GM12865 (cell line): Measurements from ENCODE around the gene GRK1.

Experiments used
- DNase-seq: peaks from one replicate; pipeline ENCODE4 v3.0.0; 2010; ENCODE audit warnings: low read depth
- H3K4me3 ChIP-seq: 2 replicates; pipeline ENCODE4 v1.5.1; 2011; ENCODE audit warnings: mild to moderate bottlenecking, low read depth, low read length, control low read depth
- TF ChIP-seq, protein P1 (sequence below): IDR thresholded peaks from 2 replicates; pipeline ENCODE4 v1.5.1; 2011; ENCODE audit warnings: low read length, control low read depth, low read depth, inconsistent platforms; ENCODE audit not compliant: insufficient read depth; ENCODE audit errors: missing control alignments

GRK1 gene

DNA sequence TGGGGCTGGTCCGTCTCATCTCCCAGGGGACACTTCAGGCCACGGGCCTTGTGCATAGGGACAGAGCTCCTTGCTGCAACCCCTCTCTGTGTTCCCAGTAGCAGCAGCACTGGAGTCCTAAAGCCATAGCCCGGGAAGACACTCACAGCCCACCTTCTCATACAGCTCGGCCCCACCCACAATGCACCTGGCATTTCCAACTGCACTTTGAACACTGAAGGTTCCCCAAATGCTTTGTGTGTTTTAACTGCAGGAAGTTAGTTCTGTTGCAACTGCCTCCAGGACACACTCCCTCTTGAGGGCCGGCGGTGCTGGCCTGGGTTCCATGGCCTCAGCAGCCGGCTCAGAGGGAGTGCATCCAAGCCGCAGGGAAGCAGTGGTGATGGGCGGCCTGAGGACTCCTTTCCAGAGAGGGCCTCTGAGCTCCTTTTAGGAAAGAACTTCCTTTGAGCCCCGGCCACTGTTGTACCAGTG lies 69.3 kb downstream of the GRK1 start:
- no peak for DNase-seq
- H3K4me3 ChIP-seq: no peak overlapping the region
- TF ChIP-seq, protein P1, sequence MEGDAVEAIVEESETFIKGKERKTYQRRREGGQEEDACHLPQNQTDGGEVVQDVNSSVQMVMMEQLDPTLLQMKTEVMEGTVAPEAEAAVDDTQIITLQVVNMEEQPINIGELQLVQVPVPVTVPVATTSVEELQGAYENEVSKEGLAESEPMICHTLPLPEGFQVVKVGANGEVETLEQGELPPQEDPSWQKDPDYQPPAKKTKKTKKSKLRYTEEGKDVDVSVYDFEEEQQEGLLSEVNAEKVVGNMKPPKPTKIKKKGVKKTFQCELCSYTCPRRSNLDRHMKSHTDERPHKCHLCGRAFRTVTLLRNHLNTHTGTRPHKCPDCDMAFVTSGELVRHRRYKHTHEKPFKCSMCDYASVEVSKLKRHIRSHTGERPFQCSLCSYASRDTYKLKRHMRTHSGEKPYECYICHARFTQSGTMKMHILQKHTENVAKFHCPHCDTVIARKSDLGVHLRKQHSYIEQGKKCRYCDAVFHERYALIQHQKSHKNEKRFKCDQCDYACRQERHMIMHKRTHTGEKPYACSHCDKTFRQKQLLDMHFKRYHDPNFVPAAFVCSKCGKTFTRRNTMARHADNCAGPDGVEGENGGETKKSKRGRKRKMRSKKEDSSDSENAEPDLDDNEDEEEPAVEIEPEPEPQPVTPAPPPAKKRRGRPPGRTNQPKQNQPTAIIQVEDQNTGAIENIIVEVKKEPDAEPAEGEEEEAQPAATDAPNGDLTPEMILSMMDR: no peak

DNA sequence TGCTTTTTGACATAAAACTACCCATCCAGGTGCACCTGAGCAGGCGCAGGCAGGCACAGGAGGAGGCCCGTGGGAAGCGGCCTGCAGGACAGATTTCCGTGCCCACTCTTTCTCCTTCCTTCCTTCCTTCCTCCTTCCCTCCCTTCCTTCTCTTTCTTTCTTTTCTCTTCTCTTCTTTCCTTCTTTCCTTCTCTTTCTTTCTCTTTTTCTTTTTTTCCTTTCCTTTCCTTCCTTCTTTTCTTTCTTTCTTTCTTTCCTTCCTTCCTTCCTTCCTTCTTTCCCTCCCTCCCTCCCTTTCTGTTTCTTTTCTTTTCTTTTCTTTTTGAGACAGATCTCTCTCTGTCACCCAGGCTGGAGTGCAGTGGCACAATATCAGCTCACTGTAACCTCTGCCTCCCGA lies 70.8 kb downstream of the GRK1 start:
- DNase-seq: no peak
- H3K4me3 ChIP-seq: no peak overlapping the region
- TF ChIP-seq, protein P1: no peak

DNA sequence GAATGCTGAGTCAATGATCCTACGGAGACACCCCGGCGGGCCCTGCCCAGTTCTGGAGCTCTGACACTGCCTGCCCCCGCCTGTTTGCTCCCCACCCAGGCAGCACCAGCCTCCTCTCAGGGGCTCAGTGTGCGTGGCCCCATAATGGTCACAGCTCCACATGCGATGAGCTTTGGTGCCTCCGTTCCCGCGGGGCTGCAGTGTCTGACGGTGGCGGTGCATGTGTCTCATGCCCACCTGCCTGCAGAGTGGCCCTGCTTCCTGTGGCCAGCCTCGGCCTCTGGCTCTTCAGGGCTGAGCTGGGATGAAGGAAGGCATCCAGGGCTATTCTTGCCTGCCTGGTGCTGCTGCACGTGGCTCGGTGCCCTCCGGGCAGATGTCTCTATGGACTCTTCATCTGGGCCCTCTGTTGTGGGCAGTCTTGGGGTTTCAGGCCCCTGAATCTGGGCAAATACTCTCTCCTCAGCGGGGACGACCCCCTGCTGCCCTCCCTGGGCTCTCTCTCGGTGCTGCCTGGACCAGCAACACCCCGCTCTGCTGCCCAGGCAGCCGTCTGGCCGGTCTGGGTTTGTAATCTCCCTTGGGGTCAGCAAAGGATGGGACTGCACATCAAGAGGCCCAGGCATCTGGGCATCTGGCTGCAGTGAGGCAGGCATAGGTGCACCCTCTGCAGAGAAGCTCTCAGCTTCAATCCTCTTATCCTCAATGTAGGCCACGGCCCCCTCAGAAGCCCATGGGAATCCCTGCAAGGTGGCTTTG lies 72.7 kb downstream of the GRK1 start:
- no peak overlapping the region for H3K4me3 ChIP-seq
- TF ChIP-seq, protein P1: no peak
- no peak for DNase-seq

DNA sequence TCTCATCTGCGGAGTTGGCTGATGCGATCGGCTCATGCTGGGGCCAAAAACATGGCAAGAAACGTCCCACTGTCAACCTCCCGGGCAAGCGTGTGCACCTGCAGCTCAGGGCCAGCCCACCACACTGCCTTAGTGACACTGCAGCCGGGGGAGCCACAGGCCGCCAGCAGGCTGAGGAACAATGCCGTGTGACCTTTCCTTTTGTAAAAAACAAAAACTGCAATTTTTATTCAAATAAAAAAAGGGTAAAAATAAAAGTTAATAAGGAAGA lies 73.2 kb downstream of the GRK1 start:
- no peak overlapping the region for H3K4me3 ChIP-seq
- TF ChIP-seq, protein P1: no peak
- no peak for DNase-seq

DNA sequence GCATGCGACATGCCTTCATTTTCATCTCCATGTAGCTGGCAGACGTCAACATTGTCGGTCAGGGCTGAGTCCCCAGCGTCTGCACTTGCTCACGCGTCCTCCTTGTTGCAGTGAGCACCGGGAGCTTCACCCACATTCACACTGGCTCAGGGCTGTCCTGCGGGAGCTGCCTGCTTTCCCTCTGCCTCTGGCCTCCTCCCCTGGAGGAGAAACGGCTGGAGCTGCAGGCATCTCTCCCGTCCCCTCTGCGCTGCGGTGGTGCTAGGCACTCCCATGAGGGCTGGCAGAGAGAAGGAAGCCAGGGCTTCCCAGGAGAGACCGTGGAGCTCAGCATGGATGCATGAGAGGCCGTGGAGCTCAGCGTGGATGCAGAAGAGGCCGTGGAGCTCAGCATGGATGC lies 73.6 kb downstream of the GRK1 start:
- H3K4me3 ChIP-seq: no peak overlapping the region
- TF ChIP-seq, protein P1: no peak
- DNase-seq: no peak

DNA sequence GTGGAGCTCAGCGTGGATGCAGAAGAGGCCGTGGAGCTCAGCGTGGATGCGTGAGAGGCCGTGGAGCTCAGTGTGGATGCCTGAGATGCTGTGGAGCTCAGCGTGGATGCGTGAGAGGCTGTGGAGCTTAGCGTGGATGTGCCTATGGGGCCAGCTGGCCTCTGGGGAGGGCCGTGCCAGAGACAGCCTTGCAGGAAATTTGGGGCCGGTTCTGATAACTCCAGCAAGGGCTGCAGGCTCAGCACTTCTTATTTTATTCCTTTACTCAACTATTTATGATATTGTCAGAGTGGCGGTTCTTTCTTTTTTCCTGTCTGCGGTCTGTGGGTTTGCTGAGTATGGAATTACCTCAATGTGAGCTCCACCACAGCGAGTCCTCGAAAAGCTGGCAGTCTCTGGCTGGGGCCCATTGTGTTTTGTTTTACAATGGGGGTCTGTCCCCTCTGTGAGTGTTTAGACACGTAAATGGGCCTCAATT lies 74.2 kb downstream of the GRK1 start:
- no peak for DNase-seq

More for the DNA sequence above, 74.2 kb downstream of the GRK1 start:
- no peak overlapping the region for H3K4me3 ChIP-seq
- TF ChIP-seq, protein P1: no peak
